DMS79 (cell line): ENCODE data around the gene VPS45.
"Not testable (repeated sequence)": the region's sequence is repeated elsewhere in the genome, so short reads cannot be mapped to it uniquely, and the experiment has no call there.

Experiments
- DNase-seq: peaks from one replicate; lab custom pipeline; 2025; lab: John Stamatoyannopoulos, UW

VPS45 gene

DNA sequence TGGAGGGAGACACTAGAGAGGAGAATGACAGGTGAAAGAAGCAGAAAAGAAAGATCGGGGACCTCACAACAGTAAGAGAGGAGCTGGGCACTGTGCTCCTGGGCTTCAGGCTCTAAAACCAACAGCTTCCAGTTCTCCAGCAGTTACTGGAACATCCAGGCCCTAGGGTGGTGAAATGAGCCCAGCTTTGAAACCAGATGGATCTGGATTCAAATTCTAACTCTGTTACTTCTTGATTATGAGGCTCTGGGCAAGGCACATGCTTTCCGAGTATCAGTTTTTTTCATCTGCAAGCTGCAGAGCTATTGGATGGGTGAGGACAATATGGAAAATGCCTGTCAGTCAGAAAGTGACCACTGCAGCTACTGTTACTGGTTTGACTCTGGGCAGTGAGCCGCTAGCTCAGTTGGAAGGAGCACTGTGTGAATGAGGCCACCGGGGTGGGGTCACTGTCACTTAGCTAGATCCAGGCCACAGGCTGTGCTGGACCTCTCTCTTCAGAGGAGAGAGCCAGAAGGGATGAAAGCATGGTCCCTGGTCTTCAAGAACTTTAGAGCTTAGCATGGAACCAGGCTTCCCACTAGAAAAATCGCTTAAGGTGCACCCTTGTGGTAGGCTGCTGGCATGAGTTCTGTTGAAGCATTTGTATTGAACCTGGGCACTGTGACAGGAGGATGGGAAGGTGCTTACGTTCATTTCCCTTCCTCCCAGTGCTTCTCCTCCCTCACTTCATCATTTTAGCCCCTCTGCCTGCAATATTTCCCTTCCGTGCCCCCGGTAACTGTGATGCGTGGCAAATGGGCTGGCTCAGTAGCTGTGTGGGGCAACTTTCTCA, 94.4 kb downstream of the VPS45 start:
- DNase-seq = peak; percentile 36

DNA sequence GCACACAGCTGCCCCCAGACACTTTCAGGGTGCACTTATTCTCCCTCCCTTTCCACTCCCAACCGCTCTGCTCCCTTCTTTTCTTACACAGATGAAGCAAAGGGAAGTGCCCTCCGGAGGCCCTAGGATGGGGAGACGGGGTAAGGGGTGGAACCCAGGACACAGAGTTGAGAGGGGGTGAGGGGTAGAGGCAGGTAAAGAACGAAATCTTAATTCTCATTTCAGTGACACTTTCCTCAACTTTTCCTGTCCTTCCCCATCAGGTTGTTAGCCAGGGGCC, 94.9 kb downstream of the VPS45 start:
- DNase-seq = no peak

DNA sequence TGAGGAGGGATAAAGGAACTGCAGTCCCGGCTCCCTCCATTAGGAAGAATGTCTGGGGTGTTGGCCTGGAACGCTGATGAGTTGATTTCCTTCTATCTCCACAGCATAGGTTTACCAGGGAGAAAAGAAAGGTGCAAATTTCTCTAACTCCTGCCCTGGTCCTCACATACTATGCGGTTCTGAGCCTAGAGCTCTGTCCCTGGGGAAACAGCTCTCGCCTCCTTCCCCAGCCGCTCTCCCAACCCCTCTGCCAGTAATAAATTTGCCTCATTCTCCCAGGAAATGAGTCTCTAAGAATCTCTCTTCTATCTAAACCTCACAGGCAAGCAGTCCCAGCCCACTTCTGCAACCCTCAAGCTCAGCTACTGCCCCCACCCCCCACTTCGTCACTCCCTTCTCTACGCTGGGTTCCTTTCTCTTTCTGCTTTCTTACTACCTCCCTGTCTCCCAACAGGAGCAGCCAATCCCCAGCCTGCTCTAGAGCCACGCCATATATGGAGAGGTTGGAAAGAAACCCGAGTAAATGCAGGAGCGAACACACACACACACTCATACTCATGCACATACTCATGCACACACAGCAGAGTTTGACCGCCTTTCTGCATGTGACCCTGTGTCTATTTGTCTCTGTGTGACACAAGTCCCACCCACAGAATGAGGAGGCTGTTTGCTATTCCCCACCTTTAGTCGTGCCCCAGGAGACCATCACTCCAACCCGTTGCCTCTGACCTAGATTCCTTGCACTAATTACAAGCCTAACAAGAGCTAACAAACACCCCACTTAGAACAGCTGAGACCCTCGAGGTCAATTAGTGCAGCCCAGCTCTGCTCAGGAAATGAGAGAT, 95.5 kb downstream of the VPS45 start:
- DNase-seq = peak; percentile 96

DNA sequence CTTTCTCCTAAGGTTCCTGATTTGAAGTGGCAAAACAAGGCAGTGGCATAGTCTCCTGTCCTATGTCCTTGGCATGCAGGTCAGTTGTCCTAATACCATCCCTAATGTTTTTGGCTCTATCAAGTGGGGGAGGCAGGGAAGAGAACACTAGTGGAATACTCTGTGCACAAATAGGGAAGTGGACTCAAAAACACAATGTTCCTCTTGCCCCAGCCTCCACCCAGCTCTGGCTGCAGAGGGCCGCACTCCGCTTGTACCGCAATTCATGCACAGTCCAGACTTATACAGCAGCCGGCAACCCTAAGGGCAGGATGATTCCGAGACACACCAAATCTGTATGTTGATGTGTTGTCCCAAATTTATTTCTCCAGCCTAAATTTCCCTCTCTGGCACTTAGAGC, 96.6 kb downstream of the VPS45 start:
- DNase-seq = no peak

DNA sequence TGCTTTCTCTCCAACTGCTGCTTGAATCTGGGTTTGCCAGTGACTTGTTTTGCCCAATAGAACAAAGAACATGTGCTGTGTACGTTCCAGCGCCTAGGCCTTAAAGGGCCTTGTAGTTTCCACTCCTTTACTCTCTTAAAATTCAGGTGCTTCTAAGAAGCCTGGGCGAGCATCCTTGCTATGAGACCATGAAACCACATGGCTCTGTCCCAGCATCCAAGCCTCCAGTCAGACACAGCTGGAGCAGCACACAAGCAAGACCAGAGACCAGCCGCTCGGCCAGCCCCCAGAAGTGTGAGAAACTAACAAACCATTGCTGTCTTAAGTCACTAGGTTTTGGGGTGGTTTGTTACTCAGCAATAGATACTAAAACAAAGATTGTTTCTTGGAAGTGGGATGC, 97.2 kb downstream of the VPS45 start:
- peak; percentile 48 for DNase-seq

DNA sequence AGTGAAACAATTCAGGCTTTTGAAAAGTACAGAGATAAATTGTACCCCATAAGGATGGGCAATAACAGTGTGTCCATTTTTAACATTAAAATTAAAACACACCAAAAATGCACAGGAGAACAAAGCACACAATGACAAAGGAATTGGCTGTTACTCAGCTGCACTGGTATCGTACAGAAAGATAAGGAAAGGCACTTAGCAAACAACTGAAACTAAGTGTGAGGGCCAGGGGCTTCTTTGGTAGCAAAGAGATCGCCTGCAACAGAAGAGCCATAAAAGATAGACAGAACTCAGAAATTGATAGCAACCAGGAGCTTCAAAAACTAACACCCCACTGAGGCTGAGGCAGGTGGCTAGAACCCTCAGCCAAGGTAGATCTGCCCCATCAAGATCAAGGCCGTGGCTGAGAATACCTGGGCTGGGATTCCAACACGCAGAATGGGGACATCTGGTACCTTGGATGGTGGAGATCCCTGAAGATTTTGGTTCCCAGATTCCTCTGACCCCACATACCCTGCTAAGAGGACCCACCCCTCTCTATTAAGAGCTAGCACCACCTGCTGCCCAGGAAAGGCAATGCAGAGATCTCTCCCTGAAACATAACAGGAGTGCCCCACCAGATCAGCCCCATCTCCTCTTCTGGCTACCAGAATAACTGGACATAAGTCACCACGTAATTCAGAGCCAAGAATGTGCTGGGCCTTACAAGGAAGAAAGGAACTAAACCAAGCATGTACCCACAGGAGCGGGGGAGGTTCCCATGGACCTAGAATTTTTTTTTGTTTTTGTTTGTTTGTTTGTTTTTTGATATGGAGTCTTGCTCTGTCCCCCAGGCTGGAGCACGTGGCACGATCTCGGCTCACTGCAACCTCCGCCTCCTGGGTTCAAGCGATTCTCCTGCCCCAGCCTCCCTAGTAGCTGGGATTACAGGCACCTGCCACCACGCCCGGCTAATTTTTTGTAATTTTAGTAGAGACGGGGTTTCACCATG, 98.3 kb downstream of the VPS45 start:
- no peak for DNase-seq

DNA sequence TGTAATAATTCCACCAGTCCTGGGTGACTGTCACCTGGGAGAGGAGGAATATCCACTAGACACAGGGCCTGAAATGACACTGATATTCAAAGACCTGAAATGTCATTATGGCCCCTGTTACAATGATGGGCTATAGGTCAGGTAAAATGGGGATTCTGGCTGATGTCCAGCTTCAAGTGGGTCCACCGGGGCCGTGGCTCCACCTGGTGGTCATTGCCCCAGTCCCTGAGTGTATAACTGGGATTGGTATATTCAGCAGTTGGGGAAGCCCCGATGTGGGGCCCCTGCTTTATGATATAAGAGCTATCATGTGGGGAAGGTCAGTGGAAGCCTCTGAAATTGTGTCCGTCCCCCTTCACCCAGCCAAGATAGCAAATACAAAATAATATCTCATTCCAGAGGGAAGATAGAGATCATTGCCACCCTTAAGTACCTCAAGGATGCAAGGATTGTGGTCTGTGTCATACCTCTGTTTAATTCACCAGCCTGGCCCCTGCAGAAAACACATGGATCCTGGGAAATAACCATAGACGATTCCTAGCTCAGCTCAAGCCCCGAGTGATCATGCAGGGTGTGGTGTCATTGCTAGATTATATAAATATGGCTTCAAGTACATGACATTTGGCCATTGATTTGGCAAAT, 101.5 kb downstream of the VPS45 start:
- no peak for DNase-seq

DNA sequence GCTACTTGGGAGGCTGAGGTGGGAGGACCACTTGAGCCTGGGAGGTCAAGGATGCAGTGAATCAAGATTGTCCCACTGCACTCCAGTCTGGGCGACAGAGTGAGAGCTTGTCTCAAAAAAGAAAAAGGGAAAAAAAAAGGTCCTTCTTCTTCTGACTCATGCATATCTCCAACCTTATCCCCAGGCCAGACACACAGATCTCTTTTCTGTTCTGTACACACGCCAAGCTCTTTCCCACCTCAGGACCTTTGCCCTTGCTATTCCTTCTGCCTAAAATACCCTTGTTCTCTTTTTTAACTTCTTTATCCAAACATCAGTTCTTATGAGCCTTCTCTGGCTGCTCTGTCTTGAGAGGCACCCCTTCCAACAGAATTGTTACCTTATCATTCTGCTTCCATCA, 104.2 kb downstream of the VPS45 start:
- no peak for DNase-seq

DNA sequence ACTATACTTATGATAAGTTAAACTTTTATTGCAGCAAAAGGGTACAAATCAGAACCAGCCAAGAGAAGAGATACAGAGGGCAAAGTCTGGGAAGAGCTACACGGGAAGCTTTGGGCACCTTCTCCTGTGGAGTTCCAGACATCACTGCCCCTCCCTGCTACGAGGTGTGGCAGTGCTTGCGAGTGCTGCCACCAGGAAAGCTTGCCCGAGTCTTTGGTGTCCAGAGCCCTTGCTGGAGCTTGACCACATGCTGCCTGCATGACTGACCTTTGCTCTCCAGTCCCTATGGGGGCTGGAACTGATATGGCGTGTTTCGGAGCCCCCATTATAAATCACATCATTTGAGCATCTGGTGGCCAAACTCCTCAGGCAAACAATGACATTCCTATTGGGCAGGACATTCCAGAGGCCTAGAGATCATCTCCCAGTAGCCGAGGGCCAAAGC, 105.6 kb downstream of the VPS45 start:
- DNase-seq = no peak

DNA sequence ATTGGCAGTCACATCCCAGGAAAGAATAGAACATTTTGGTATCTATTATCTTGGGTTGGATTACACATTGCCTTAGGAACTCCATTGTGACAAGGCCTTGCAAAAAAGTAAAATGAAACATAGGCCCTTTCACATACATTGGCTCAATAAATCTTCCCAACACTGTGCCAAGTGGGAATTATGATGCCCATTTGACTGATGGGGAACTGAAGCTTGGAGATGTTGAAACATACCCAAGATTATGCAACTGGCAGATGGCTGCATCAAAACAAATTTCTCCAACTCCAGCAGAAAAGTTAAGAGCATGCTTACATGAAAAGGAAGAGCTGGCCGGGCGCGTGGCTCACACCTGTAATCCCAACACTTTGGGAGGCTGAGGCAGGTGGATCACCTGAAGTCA, 109.0 kb downstream of the VPS45 start:
- DNase-seq = no peak

DNA sequence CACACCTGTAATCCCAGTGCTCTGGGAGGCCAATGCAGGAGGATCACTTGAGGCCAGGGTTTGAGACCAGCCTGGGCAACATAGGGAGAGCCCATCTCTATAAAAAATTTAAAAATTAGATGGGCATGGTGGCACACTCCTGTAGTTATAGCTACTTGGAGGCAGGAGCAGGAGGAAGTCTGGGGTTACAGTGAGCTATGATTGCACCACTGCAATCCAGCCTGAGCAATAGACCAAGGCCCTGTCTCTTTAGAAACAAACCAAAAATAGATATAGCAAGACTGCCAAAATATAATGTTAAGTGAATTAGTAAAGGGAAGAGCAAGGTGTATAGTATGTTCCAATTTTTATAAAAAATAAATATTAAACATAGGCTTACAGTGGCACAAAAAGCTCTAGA, 111.0 kb downstream of the VPS45 start:
- no peak for DNase-seq

DNA sequence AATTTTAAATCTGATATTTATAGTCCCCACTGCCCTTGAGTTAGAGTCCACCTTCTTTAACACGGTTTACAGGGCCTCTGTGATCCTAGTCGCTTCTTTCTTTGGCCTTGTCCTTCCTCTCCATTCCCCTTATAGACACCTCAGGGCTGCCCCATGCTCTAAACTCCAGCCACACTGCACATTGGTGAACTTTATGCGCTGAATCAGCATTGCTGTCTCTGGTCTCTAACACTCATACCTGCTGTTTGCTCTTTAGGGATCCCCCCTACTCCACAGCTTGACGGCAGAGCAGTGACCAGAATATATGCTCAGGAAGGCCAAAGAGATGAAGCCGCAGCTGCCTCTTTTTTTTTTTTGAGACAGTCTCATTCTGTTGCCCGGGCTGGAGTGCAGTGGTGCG, 112.3 kb downstream of the VPS45 start:
- no peak for DNase-seq

DNA sequence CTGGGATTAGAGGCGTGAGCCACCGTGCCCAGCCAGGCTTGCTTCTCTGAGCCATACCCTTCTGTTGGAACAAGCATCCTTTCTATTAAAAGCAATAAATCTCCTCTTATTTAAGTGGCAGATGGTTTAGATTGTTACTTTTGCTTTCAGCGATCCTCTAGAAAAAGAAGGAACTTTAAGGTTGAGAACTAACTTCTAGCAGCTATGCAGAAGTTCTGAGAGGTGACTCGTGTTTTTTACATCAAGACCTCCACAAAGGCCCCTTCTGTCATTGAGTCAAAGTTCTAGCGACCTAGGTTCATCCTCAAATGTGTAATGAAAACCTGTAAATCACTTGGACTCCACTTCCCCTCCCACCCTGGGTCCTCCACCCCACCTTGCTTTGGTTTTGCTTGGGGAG, 112.9 kb downstream of the VPS45 start:
- DNase-seq = no peak

DNA sequence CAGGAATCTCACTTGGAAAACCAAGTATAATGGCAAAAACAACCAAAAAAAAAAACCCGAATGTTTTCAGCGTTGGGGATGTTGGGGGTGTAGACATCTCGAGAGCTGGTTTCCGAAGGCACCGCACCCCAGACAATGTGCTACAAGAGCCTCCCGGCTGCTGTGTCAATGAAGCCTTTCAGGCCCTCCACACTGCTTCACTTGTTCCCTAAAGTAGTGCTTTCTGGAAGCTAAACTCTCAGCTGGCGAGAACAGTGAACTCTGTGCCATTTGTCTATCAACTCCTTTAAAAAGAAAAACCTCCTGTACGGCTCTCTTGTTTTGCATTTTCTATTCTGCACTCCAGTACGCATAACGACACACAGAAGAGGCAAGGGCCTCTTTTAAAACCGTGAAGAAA, 114.7 kb downstream of the VPS45 start:
- no peak for DNase-seq

DNA sequence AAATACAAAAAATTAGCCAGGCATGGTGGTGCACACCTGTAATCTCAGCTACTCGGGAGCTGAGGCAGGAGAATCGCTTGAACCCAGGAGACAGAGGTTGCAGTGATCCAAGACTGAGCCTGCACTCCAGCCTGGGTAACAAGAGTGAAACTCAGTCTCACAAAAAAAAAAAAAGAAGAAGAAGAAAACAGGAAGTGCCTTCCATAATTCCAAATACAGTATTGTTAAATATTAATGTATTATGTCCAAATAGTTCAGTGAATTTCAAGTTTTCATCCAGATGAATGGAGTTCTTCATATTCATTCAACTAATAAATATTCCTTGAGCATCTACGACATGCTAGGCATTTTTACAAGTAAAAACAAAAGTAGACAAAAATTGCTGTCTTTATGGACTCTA, 115.5 kb downstream of the VPS45 start:
- no peak for DNase-seq

DNA sequence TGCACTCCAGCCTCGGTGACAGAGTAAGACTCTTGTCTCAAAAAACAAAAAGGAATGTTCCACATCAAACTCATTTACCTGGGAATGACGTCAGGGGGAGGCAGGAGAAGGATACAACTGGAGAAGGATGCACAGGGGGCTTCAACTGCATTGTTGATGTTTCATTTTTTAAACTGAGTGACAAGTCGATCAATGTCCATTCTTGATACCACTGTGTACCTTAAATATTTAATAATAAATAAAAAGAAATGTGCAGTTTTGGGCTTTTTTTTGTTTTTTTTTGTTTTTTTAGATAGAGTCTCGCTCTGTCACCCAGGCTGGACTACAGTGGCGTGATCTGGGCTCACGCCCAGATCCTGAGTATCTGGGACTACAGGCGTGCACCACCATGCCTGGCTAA, 117.9 kb downstream of the VPS45 start:
- no peak for DNase-seq

DNA sequence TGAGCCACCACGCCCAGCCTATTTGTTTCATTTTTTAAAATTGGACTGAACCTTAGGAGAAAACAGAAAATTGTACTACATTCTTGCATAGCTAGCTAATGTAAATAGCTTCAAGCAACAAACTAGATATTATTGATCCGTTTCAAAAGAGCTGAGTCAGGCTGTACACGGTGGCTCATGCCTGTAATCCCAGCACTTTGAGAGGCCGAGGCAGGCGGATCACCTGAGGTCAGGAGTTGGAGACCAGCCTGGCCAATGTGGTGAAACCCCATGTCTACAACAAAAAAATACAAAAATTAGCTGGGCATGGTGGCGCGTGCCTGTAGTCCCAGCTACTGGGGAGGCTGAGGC, 118.8 kb downstream of the VPS45 start:
- DNase-seq = not testable (repeated sequence)

DNA sequence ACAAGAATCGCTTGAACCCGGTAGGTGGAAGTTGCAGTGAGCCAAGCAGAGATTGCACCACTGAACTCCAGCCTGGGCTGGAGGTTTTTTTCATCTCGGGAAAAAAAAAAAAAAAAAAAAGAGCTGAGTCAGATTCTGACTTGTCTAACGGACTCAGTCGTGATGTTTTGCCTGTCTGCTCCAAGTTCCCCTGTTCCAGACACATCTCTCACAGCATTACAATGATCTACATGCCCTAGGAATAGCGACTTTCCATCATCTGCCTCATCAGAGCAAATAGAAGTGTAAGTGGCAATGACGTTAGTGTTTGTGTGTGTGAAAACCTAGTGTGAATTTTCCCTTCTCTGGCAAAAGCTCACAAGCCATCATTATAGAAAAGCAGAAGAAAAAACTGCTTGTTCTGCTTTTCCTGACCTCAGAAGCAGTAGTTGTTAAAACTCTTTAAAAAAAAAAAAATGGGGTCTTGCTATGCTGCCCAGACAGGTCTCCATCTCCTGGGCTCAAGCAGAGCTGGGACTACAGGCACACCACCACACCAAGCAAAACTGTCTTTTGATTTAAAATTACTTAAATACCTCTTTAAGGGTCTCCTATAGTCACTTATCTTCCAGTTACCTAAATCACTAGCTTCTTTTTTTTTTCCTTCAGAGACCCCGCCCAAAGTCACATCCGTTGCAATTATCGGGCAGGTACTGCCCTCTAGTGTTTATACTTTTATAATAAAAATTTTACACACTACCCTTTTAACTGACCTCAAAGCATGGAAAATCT, 119.4 kb downstream of the VPS45 start:
- DNase-seq = peak; percentile 13

DNA sequence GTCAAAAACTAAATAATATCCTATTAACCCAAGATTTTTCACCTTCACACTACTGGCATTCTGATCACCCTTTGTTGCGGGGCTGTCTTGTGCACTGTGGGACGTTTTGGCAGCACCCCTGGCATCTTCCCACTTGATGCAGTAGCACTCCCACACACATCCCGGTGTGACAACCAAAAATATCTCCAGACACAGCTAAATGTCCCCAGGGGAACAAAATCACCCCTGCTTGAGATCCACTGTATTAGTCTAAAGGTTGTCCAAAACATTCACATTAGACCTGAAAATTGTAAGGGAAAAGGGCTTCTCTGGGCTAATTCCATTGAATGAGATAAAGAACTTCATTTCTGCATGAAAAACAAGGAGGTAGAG, 120.0 kb downstream of the VPS45 start:
- DNase-seq = no peak

DNA sequence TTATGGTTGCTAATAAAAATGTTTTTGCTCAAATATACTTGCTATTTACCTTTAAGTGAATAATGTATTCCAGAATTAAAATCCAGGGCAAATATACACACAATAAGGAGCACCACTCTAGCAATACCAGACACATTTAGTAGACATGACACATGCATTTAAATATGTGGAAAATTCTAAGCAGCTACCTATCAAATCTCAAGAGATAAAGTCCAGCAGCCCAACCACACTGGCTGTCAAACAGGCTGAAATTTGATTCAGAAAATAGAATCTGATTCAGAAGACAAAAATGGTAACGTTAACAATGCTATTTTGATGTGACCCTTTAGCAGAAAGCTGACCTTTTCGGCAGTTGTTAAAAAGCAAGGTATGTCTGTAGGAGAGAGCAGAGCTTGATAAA, 124.4 kb downstream of the VPS45 start:
- DNase-seq = no peak

DNA sequence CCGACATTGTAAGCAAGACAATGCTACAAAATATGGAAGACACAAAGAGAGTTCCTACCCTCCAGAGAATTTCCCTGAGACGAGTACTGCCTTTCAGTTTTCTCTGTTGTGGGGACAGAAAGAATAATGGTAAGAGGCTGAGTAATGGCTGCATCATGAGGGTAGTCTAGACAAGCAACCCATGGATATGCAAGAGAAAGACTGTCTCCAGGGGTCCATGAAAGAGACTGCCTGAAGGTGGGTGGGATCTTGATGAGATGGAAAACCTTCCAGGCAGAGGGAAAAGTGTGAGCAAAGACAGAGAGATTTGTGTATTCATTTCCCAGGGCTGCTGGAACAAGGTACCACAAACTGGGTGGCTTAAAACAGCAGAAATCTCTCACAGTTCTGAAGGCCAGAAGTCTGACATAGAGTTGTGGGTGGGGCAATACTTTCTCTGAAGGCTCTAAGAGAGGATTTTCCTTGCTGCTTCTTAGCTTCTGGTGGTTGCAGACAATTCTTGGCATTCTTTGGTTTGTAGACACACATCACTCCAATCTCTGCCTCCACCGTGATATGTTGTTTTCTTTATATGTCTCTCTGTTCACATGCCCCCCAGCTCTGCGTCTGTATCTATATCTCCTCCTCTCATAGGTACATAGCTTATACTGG, 126.9 kb downstream of the VPS45 start:
- no peak for DNase-seq
